ENCODE data around the gene CES4A.

CES4A gene

DNA sequence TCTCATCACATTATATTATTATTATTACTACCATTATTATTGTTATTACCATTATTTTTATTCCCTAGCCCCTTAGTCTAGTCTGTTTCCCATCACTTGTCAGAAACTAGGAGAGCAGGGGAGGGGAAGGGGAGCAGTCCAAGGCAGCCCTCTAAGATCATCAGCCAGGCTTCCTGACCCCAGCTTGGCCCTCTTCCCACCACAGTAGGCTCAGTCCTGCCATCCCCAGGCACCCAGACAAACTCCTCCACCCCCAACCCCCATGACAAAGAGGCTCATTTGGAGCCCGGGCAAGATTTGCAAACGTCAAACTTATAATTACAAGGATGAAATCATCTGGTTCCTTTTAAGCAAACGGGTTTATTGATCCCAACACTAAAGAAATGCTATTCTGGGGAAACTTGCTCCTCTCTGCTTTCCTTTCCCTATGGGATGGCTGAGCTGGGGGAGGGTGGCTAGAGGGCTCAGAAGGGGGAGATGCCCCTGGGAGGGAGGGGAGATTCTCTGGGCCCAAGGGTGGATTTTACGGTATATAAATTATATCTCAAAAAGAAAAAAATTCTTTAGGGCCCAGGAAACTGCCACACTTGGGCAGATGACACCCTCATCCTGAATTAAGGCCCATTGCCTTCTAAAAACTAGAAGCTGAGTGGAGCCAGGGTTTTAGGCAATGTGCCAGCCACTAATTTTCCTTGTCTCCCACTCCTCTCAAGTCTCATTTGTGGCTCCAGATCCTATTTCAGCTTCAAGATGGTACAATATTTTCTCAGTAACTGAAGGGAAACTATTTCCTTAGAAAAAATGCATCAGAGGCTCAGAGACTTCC, 36.2 kb downstream of the CES4A start:
- H3K4me3 ChIP-seq (ENCODE audit: low read depth, low read length), result no peak overlapping the region

DNA sequence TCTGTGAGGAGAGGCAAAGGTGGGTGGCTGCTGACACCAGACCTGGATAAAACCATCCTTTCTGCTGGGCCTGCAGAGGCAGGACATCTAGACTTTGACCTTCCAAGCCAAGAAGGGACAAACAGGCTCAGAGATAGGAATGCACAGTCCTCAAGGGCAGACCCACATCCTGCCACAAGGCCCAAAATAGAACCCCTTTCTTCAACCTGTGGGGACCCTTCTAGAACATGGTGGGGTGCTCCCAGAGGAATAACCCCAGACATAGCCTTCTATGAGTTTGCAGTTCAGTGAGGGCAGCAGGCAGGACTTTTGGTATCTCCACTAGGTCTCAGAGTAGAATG, 36.8 kb downstream of the CES4A start:
- H3K4me3 ChIP-seq (ENCODE audit: low read depth, low read length), result no peak overlapping the region
- TF ChIP-seq, protein P1, sequence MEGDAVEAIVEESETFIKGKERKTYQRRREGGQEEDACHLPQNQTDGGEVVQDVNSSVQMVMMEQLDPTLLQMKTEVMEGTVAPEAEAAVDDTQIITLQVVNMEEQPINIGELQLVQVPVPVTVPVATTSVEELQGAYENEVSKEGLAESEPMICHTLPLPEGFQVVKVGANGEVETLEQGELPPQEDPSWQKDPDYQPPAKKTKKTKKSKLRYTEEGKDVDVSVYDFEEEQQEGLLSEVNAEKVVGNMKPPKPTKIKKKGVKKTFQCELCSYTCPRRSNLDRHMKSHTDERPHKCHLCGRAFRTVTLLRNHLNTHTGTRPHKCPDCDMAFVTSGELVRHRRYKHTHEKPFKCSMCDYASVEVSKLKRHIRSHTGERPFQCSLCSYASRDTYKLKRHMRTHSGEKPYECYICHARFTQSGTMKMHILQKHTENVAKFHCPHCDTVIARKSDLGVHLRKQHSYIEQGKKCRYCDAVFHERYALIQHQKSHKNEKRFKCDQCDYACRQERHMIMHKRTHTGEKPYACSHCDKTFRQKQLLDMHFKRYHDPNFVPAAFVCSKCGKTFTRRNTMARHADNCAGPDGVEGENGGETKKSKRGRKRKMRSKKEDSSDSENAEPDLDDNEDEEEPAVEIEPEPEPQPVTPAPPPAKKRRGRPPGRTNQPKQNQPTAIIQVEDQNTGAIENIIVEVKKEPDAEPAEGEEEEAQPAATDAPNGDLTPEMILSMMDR (IDR thresholded peaks at IDR 0.05; ENCODE audit: low read depth, low read length), result no peak

More for the DNA sequence above, 36.2 kb downstream of the CES4A start:
- TF ChIP-seq, protein P1 (IDR thresholded peaks at IDR 0.05; ENCODE audit: low read depth, low read length), result no peak

DNA sequence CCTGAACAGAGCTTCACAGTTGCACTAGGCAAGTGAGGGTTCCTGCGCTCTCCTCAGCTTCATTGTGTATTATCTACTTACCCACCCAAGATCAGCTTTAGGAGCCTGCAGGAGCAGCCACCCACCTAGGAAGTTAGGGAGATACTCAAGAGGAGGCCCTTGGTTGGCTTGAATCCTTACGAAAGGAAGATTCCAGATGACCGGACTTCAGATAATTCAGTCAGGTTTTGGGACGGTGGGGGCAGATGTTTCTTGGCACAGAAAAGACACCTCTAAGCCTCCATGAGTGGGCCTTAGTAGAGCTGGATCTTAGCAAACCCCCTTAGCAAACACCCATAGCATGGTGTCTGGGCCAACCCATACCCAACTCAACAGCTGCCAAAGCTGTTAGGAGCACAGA, 38.2 kb downstream of the CES4A start:
- TF ChIP-seq, protein P1 (IDR thresholded peaks at IDR 0.05; ENCODE audit: low read depth, low read length), result no peak
- H3K4me3 ChIP-seq (ENCODE audit: low read depth, low read length), result no peak overlapping the region

DNA sequence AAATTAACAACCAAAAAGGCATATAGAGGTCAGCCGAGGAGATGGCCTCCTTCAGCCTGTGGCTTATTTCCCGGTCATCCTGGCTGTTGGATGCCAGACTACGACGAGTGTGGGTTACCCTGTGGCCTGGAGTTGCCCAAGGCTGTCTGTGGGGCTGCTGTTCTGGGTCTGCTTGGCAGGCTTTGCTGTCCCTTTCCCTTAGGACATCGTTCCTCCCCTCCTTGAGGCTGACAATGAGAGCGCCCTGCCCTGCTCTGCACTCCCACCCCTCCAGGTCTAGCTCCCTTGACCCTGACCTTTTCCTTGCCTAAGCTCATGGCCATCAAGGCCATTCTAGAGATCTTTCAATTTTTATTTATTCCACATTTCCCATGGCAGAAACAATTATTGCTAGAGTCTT, 38.7 kb downstream of the CES4A start:
- no peak overlapping the region for H3K4me3 ChIP-seq (ENCODE audit: low read depth, low read length)
- TF ChIP-seq, protein P1 (IDR thresholded peaks at IDR 0.05; ENCODE audit: low read depth, low read length), result no peak

DNA sequence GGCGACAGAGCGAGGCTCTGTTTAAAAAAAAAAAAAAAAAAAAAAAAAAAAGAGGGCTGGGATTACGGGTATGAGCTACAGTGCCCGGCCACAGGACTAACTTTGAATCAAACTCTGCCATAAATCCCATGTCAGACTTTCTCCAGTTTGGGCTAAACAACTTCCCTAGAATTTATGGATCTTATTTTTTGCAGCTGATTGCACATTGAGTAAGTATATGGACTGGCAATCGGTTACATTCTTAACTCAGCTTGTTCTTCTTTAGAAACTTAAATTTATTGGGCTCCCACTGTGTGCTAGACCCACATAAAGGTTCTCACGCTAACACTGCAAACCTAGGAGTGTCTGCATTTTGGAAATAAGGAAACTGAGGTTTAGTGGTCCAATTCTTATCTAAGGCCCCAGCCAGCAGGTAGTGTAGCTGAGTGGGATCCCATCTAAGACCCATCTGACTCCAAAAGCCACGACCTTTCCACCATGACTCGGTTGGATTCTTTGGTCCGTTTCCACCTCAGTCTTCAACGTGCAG, 39.8 kb downstream of the CES4A start:
- H3K4me3 ChIP-seq (ENCODE audit: low read depth, low read length), result peak overlapping the region; percentile 67
- TF ChIP-seq, protein P1 (IDR thresholded peaks at IDR 0.05; ENCODE audit: low read depth, low read length), result no peak

DNA sequence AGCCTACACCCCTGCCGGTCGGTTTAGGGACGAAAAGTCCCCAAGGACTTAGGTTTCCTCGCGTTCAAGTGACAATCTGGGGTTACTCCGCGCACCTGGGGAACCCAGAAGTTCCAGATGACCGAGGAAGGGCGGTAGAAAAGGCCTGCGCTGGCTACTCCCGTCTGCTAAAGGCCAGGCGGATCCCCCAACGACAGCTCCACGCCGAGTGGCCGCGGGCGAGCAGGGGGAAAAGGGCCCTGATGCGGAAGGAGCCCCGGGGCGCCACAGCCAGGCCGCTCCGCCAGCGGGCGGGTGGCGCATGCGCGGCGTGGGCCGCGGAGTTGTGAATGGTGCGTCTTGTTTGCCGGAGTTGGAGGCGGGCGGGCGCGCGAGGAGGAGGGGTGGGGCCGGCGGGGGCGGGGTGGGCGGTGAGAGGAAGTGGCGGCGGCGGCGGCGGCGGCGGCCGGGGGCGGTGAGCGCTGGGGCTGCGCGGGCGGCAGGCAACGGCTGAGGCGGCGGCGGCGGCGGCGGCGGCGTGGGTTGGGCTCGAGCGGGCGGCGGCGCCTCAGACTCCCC, 40.4 kb downstream of the CES4A start, which contains the start of gene CBFB:
Gene CBFB, plus strand, starts transcription at position 454 of the 558 bp plus-strand sequence. CDS start 259 bp downstream, outside the sequence.
- H3K4me3 ChIP-seq (ENCODE audit: low read depth, low read length), result peak within 1 kb of the TSS; percentile 82
- TF ChIP-seq, protein P1 (IDR thresholded peaks at IDR 0.05; ENCODE audit: low read depth, low read length), result no peak
